ENCODE measurements around the gene ARID1B. TPM values are rescaled to one million over a fixed set of nuclear protein-coding genes. Genes with fewer than 3 reads are reported as not detected.

The ARID1B gene
- total RNA-seq, 1 donor from 2014 or later = 66.3 TPM

DNA sequence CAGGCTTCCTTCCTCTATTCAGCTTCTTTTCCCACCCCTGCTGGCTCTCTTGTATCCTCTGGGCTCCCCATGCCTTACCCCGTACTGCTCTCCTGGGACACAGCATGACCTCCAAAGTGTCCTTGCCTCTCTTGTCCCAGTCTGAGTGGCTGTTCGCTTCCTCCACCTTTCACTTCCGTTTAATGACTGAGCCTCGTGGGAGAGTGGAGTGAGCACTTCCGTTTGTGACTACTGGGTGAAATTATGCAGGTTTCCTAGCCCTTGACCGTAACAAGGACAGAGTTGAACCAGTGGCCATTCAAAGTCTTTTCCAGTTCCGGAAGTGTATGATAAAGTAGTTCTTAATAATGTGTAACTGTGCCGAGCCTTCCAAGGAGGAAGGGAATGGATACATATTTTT is 109.2 kb downstream of the ARID1B start:
- intact Hi-C loops (cut with micrococcal nuclease) = no loop called here
- H3K27me3 Mint-ChIP-seq (ENCODE audit: low read depth) = no peaks in the 10 kb centered on the region
- no peak overlapping the region for H3K4me3 Mint-ChIP-seq (ENCODE audit: low read depth)
- peaks cover 33% of the 10 kb centered on the region for H3K4me1 Mint-ChIP-seq (ENCODE audit: low read depth)
- peaks cover 4% of the 10 kb centered on the region for H3K36me3 Mint-ChIP-seq (ENCODE audit: low read depth)
- H3K27ac Mint-ChIP-seq = peak overlapping the region; percentile 6
- no peak for DNase-seq (ENCODE audit: low spot score)
- H3K9me3 Mint-ChIP-seq = no peaks in the 10 kb centered on the region

DNA sequence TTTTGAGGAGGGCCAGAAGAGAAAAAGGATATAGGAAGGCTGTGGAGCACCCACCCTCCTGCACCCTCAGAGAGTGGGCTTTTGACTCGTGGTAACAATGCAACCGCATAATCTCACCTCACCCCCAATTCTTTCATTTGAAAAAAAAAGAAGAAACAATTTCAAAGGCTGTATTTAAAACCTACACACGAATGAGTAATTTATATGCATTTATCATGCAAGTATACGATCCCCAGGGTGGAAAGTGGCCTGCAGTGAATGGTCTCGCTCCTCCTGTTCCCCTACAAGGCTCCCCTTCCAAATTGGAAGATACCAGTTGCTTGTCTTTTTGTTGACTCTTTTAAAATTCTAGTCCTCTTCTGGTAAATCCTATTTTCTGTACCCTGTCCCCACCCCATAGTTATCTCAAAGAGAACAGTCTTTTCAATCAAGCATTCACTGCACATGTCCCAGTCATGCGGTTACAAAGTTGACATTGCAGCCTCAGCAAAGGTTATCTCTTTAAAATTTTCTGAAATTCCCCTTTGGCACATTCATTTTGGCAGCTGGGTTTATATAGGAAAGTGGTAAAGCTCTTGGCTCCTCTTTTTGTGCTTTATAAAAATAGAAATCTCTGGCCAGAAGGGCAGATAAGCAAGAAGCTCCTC is 110.6 kb downstream of the ARID1B start:
- intact Hi-C loops (cut with micrococcal nuclease) = no loop called here
- Mint-ChIP-seq H3K27ac (no peak overlapping the region), H3K27me3 (ENCODE audit: low read depth) (no peaks in the 10 kb centered on the region), H3K36me3 (ENCODE audit: low read depth) (peaks cover 4% of the 10 kb centered on the region), H3K4me3 (ENCODE audit: low read depth) (no peak overlapping the region), H3K9me3 (no peaks in the 10 kb centered on the region), H3K4me1 (ENCODE audit: low read depth) (peaks cover 23% of the 10 kb centered on the region)
- no peak for DNase-seq (ENCODE audit: low spot score)

- no peaks in the 10 kb centered on the region for H3K27me3 Mint-ChIP-seq (ENCODE audit: low read depth)
- peaks cover 15% of the 10 kb centered on the region for H3K4me1 Mint-ChIP-seq (ENCODE audit: low read depth)
- H3K27ac Mint-ChIP-seq = no peak overlapping the region
- intact Hi-C loops (cut with micrococcal nuclease) = no loop called here
- no peak overlapping the region for H3K4me3 Mint-ChIP-seq (ENCODE audit: low read depth)
- peaks cover 4% of the 10 kb centered on the region for H3K36me3 Mint-ChIP-seq (ENCODE audit: low read depth)
- DNase-seq (ENCODE audit: low spot score) = no peak
- H3K9me3 Mint-ChIP-seq = no peaks in the 10 kb centered on the region
Observed at GRCh38 chr6:156889469-156889868, 112.3 kb downstream of the ARID1B start.

DNA sequence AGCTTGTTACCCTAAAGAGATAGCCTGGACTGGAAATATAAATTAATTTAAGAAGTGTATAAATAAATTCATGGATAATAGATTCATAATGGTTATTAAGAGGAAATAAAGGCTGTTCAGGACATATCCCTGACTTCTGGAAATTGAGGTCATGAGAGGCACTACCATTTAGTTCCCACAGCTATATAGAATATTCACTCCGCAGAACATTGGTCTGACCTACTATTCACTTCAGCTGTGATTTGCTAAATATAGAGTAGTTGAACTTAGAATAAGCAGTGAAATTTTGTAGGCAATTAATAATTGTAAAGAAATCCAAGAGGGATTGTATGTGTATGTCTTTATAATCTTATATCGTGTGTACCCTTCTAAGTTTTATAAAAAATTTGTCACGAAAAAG is 112.8 kb downstream of the ARID1B start:
- intact Hi-C loops (cut with micrococcal nuclease) = no loop called here
- no peak for DNase-seq (ENCODE audit: low spot score)
- H3K4me1 Mint-ChIP-seq (ENCODE audit: low read depth) = peaks cover 15% of the 10 kb centered on the region

GRCh38 chr6:156890627-156891314 is 113.6 kb downstream of the ARID1B start:
- Mint-ChIP-seq H3K4me3 (ENCODE audit: low read depth) (no peak overlapping the region), H3K4me1 (ENCODE audit: low read depth) (peaks cover 15% of the 10 kb centered on the region), H3K27me3 (ENCODE audit: low read depth) (no peaks in the 10 kb centered on the region), H3K36me3 (ENCODE audit: low read depth) (peaks cover 4% of the 10 kb centered on the region), H3K27ac (no peak overlapping the region), H3K9me3 (no peaks in the 10 kb centered on the region)
- intact Hi-C loops (cut with micrococcal nuclease) = no loop called here
- no peak for DNase-seq (ENCODE audit: low spot score)

More for the DNA sequence above, 112.8 kb downstream of the ARID1B start:
- H3K4me3 Mint-ChIP-seq (ENCODE audit: low read depth) = no peak overlapping the region
- no peaks in the 10 kb centered on the region for H3K27me3 Mint-ChIP-seq (ENCODE audit: low read depth)
- H3K27ac Mint-ChIP-seq = no peak overlapping the region
- peaks cover 4% of the 10 kb centered on the region for H3K36me3 Mint-ChIP-seq (ENCODE audit: low read depth)
- no peaks in the 10 kb centered on the region for H3K9me3 Mint-ChIP-seq

- Mint-ChIP-seq H3K27ac (no peak overlapping the region), H3K9me3 (no peaks in the 10 kb centered on the region), H3K4me3 (ENCODE audit: low read depth) (no peak overlapping the region), H3K4me1 (ENCODE audit: low read depth) (peaks cover 21% of the 10 kb centered on the region), H3K36me3 (ENCODE audit: low read depth) (no peaks in the 10 kb centered on the region), H3K27me3 (ENCODE audit: low read depth) (no peaks in the 10 kb centered on the region)
- intact Hi-C loops (cut with micrococcal nuclease) = no loop called here
- no peak for DNase-seq (ENCODE audit: low spot score)
Observed at GRCh38 chr6:156897907-156898531, 120.8 kb downstream of the ARID1B start.

- Mint-ChIP-seq H3K9me3 (no peaks in the 10 kb centered on the region), H3K27me3 (ENCODE audit: low read depth) (no peaks in the 10 kb centered on the region), H3K4me1 (ENCODE audit: low read depth) (peaks cover 22% of the 10 kb centered on the region), H3K27ac (no peak overlapping the region), H3K36me3 (ENCODE audit: low read depth) (peaks cover 5% of the 10 kb centered on the region), H3K4me3 (ENCODE audit: low read depth) (no peak overlapping the region)
- intact Hi-C loops (cut with micrococcal nuclease) = no loop called here
- DNase-seq (ENCODE audit: low spot score) = no peak
Observed at GRCh38 chr6:156899071-156899470, 121.9 kb downstream of the ARID1B start.

DNA sequence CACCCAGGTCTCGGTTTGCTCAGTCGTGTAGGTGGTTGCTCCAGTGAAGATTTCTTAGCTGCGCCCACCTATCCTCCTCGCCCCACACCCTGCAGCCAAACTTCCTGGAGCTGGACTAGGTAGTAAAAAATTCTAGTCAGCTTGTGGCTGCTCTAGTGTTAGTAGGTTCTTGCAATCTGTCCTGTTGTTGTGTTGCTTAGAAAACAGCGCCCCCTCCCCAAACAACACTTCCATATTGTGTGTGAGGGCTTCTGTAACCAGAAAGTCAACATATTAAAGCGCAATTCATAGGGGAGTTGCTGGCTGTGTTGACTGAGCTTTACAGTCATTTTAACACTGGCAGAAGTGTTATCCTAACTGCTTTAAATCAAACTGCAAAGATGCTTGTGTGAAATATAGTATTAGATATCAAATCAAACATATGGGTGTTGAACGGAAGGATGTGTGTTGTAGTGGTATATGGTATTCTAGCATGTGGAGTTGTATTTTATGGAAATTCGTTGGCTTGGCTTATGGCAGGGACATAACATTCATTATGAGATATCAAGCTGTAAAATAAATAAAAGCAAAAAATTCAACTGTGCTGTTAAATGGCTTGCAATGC is 122.5 kb downstream of the ARID1B start:
- no peak for DNase-seq (ENCODE audit: low spot score)
- no peak overlapping the region for H3K4me3 Mint-ChIP-seq (ENCODE audit: low read depth)
- no peaks in the 10 kb centered on the region for H3K27me3 Mint-ChIP-seq (ENCODE audit: low read depth)
- H3K27ac Mint-ChIP-seq = no peak overlapping the region
- peaks cover 23% of the 10 kb centered on the region for H3K4me1 Mint-ChIP-seq (ENCODE audit: low read depth)
- peaks cover 9% of the 10 kb centered on the region for H3K36me3 Mint-ChIP-seq (ENCODE audit: low read depth)
- no peaks in the 10 kb centered on the region for H3K9me3 Mint-ChIP-seq
- intact Hi-C loops (cut with micrococcal nuclease) = no loop called here

GRCh38 chr6:156900292-156900691 is 123.1 kb downstream of the ARID1B start:
- Mint-ChIP-seq H3K4me1 (ENCODE audit: low read depth) (peaks cover 23% of the 10 kb centered on the region), H3K27me3 (ENCODE audit: low read depth) (no peaks in the 10 kb centered on the region), H3K9me3 (no peaks in the 10 kb centered on the region), H3K36me3 (ENCODE audit: low read depth) (peaks cover 9% of the 10 kb centered on the region), H3K4me3 (ENCODE audit: low read depth) (no peak overlapping the region), H3K27ac (no peak overlapping the region)
- DNase-seq (ENCODE audit: low spot score) = no peak
- intact Hi-C loops (cut with micrococcal nuclease) = no loop called here

DNA sequence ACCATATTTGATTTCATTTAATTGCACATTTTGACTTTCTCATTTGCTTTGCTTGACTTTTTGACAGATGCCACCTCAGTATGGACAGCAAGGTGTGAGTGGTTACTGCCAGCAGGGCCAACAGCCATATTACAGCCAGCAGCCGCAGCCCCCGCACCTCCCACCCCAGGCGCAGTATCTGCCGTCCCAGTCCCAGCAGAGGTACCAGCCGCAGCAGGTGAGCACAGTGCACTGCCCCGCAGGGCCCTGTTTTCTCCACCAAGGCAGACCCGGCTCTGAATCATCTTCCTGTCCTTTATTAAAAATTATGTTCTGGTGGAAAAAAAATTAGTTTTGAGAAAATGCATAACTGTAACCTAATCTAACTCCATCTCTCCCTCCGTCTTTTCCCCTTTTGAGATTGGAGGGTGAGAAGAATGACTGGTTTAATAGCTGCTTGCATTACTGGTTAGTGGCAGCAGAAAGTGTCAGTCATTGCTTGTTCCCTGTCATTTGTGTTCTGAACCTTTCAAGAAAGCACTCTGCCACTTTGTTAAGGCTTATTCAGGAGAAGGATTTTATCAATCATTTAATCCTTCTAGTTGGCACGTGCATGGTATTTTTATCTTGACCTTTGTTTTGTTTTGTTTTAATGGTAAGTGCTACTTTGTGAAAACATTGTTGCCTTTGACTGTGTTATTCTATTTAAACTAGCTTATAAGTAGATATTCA is 124.3 kb downstream of the ARID1B start:
- Mint-ChIP-seq H3K27me3 (ENCODE audit: low read depth) (no peaks in the 10 kb centered on the region), H3K4me3 (ENCODE audit: low read depth) (no peak overlapping the region), H3K9me3 (no peaks in the 10 kb centered on the region), H3K27ac (no peak overlapping the region), H3K36me3 (ENCODE audit: low read depth) (peaks cover 9% of the 10 kb centered on the region), H3K4me1 (ENCODE audit: low read depth) (peaks cover 25% of the 10 kb centered on the region)
- no peak for DNase-seq (ENCODE audit: low spot score)
- intact Hi-C loops (cut with micrococcal nuclease) = no loop called here

DNA sequence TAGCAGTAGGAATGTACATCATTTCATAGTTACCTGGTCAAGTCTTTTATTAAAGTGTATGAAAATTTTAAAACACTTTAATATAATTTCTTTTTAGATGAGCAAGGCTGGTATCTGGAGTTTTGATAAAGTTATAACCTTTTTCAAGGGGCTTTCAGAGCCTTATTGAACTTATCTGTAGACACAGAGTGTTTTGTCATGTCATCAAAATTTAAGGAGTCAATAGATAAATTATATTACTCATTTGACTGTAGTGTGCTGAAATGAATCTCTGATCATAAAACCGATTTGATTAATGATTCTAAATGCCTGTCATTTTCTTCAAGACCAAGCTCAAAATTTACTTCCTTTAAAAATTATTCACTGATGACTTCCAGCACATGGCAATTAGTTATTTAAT is 125.6 kb downstream of the ARID1B start:
- peaks cover 25% of the 10 kb centered on the region for H3K4me1 Mint-ChIP-seq (ENCODE audit: low read depth)
- peaks cover 13% of the 10 kb centered on the region for H3K36me3 Mint-ChIP-seq (ENCODE audit: low read depth)
- no peaks in the 10 kb centered on the region for H3K9me3 Mint-ChIP-seq
- no peak overlapping the region for H3K4me3 Mint-ChIP-seq (ENCODE audit: low read depth)
- intact Hi-C loops (cut with micrococcal nuclease) = no loop called here
- no peak overlapping the region for H3K27ac Mint-ChIP-seq
- no peaks in the 10 kb centered on the region for H3K27me3 Mint-ChIP-seq (ENCODE audit: low read depth)
- DNase-seq (ENCODE audit: low spot score) = no peak

- intact Hi-C loops (cut with micrococcal nuclease) = no loop called here
- no peak for DNase-seq (ENCODE audit: low spot score)
- H3K27ac Mint-ChIP-seq = no peak overlapping the region
- no peaks in the 10 kb centered on the region for H3K27me3 Mint-ChIP-seq (ENCODE audit: low read depth)
- peaks cover 13% of the 10 kb centered on the region for H3K36me3 Mint-ChIP-seq (ENCODE audit: low read depth)
- H3K9me3 Mint-ChIP-seq = no peaks in the 10 kb centered on the region
- H3K4me3 Mint-ChIP-seq (ENCODE audit: low read depth) = no peak overlapping the region
- peaks cover 23% of the 10 kb centered on the region for H3K4me1 Mint-ChIP-seq (ENCODE audit: low read depth)
Observed at GRCh38 chr6:156904176-156904967, 127.2 kb downstream of the ARID1B start.

All from activated T-helper 2 cell treated with anti-CD3 and anti-CD28 coated beads, Interferon-gamma antibody, Interleukin-2, Interleukin-4, amounts not matched to agents 10 μg/mL and 5 μg/mL and 100 μg/mL, durations not matched to agents 14 hours and 24 hours and 36 hours (primary cell).